NCI-H524 (cell line): ENCODE data around the gene TMEM131L.

Source experiments
- DNase-seq, 2 experiments: peaks; one replicate each; lab custom pipeline; 2025; lab: John Stamatoyannopoulos, UW

Gene TMEM131L

GRCh38 chr4:153479101-153479500 is 12.9 kb downstream of the TMEM131L start:
- DNase-seq, result no peak

DNA sequence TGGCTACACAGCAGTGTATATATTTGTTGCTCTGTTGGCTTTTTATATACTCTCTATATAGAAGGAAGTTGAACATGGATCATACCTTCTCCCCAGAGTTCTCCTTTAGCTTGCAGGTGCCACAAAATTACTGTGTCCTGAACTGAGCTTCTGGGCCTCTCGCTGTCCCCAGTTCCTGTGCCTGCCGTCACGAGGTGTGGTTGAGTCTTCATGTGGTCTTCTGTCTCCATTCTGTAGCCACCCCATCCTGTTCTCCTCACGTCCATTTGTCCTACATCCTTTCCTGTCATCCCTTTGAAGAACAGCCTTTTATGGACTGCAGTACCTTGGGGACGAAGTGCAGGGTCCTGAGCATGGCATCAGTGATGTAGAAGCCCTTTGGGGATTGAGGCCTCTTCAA is 14.5 kb downstream of the TMEM131L start:
- DNase-seq, result no peak

DNA sequence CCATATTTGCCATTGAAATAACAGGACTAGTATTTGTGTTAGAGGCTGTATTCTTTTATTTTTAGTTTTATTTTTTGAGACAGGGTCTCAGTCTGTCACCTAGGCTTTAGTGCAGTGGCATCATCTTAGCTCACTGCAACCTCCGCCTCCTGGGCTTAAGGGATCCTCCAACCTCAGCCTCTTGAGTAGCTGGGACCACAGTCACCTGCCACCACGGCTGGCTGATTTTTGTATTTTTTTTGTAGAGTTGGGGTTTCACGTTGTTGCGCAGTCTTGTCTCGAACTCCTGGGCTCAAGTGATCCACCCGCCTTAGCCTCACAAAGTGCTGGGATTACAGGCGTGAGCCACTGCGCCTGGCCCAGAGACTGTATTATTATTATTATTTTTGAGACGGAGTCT is 15.3 kb downstream of the TMEM131L start:
- DNase-seq, result no peak

DNA sequence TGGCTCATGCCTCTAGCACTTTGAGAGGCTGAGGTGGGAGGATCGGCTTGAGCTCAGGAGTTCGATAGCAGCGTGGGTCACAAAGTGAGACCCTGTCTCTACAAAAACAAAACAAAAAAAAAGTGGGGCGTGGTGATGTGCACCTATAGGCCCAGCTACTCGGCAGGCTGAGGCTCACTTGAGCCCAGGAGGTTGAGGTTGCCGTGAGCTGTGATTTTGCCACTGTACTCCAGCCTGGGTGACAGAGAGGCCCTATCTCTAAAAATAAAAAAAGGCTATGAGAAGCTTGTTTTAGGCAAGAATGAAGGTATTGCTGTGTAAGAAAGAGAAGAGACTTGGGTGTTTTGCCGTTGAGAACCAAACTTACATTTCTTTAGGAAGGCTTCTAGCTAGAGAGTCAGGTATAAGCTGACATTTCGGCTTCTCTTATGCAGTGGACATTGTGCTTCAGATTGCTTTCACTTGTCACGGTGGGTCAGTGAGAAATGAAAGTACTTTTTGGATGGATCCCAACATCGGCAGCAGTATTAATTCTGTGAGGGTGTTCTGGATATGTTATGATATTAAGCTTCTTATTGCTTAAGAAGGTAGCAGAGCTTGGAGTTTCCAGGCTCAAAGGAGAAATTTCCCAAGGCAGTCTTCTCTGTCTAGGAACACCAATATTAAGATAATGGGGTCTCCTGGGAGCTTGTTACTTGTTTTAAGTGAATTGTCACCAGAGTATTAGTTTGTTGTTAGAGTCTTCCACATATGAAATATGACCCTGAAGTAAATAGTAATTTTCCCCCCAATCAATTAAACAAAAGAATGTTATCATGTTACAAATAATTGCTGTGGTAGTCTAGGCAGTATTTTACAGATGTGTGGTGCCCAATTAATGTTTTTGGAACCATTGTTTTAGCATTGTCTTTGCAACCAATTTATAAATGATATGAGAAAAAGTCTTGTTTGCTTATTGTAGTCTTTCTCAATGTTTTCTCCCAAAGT is 17.6 kb downstream of the TMEM131L start:
- DNase-seq, result peak in 1 of 2 experiments; percentile 0

GRCh38 chr4:153485359-153485758 is 19.2 kb downstream of the TMEM131L start:
- DNase-seq, result no peak

- peak; percentile 17 to 50 for DNase-seq
These were observed 19.7 kb downstream of the TMEM131L start for GRCh38 chr4:153485860-153486259.

DNA sequence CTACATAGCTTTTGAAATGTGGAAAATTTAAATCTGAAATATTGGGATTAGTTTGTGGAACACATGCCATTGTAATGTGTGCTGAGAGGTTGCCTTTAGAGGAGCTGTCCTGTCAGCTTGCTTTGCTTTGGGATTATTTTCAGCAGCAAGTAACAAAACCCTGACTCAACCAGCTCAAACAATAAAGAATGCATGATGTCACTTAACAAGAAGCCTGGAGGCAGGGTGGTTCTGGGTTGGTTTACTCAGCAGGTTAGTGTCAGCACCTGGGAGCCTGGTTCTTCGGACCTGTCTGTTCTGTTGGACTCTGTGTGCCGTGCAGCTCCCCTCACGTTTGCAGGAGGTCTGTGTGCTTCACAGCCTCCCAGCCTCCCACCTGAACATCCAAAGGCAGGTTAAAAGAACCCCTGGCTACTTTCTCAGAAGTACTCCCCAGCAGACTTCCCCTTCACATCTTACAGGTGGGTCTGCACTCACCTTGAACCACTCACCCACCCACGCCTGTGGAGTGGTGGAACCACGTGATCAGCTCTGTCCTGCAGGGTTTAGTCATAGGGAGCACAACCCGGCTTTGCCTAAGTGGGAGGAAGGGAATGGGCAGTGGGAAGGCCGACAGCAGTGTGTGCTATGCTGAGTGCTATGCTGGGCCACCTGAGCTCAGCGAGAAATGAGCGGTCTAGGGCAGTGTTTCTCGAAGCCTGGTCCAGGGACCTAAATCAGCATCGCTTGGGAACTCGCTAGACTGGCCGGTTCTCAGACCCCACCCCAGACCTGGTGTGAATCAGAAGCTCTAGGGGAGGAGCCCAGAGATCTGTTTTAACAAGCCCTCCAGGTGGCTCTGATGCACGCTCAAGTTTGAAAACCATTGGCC is 20.4 kb downstream of the TMEM131L start:
- no peak for DNase-seq

GRCh38 chr4:153488006-153488891 is 22.1 kb downstream of the TMEM131L start:
- no peak for DNase-seq

GRCh38 chr4:153489856-153490558 is 23.8 kb downstream of the TMEM131L start:
- DNase-seq, result peak; percentile 52 to 70

DNA sequence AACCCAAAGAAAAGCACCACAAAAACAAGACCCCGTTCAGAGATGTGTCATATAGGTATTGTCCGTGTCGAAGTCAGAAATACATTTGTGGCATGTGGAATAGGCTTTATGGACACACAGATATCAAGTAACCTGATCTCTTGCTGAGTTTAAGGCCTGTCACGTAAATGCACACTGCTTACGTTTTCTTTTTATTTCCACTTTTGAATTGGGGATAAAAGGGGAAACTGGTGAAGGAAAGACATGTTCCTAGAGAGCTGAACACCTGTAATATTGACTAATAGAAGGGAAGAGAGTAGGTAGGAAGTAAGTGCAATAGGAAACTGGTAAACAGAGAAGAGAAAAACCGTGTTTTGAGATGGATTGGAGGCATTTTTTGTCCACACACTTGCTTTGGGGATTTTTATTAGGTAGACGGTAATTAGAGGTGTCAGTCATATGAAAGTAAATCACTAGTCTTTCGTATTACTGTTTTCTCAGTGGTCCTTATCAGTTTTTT is 24.9 kb downstream of the TMEM131L start:
- no peak for DNase-seq

DNA sequence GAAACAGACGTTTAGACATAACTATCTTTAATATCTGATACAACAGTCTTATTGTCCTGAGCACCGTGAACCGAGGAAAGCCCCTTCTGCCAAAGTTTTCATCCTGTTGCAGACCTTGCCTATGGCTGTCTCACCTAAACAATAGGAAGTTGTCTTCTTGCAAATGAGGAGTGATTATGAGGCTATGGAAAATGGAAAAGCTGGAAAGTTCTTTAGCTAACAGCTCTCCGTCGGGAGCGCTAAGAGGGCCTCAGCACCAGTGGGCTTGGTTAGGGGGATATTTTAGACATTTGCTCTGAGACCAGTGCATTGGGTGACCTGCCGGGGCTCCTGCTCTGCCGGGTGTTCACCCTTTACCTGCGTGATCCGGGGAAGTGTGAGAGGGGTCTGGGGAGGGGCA is 28.4 kb downstream of the TMEM131L start:
- DNase-seq, result no peak

DNA sequence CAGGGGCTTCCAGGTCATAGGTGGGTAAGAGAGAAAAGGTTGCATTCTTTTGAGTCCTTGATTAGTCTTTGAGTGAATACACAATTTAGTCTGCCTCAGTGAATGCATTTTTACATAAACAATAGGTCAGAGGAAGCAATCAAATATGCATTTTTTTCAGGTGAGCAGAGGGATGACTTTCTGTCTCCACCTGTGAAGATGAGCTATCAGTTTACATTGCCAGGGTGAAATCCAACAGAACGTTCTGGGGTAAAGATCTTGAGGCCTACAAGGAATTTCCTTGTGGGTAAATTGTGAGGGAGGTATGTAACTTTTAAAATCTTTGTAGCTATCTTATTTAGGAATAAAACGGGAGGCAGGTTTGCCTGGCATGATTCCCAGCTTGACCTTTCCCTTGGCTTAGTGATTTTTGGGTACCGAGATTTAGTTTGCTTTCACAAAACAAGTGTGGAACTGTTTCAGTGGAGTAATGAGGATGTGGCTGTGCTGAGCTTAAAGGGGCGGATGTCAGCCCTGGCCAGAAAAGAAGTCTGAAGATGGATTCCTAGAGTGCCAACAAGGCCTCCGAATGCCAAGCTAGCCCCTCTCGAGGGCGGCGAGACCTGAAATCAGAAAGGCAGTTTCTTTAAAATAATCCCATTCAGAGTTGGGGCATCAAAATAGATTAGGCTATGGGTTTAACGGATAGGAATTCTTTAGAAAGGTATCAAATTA is 29.5 kb downstream of the TMEM131L start:
- no peak for DNase-seq

GRCh38 chr4:153497091-153497531 is 31.0 kb downstream of the TMEM131L start:
- no peak for DNase-seq

DNA sequence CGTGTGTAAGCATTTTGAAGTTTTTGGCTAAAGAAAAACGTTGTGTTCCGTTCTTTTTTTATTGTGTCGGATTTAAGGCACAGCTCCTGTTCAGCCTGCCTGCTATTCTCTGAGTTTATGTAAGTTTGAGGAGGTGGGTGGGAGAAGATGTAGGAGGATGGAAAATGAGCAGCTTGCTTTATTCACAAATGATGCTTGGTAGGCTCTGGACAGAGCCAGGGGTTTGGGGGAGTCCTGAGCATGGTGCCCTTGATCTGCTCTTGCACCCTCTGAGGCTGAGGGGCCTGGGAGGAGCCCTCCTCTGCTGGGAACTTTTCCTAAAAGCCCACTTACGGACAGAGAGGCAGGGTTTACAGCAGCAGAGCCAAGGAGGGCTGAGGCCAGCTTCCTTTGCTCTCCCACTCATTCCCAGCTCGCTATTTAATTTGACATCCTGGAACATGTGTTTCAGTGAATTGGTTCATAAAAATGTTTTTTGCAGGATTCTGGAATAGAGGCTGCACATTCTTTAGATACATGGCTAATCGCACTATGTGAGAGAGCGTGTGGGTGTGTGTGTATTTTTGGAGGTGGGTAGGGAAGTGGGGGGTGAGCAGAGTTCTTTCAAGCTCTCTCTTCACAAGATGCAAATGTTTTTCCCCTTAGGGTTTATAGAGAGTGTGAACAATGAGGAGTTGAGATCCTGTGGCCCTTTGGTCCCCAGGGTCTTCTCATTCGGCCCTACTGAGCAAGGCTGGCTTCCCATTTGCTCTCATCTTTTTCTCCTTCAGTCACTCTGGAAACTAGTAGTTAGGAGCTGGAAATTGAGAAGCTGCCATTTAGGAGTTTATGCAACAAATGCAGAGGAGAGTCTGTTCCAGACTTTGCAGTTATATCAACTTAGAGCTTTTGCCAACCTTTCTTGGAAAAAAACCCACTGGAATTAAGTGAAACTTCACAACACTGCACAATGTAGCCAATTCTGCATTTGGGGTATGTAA is 32.1 kb downstream of the TMEM131L start:
- no peak for DNase-seq

GRCh38 chr4:153499005-153499404 is 32.8 kb downstream of the TMEM131L start:
- no peak for DNase-seq

- no peak for DNase-seq
These were observed 35.4 kb downstream of the TMEM131L start for GRCh38 chr4:153501578-153501977.

- DNase-seq, result no peak
These were observed 36.4 kb downstream of the TMEM131L start for GRCh38 chr4:153502584-153502983.

DNA sequence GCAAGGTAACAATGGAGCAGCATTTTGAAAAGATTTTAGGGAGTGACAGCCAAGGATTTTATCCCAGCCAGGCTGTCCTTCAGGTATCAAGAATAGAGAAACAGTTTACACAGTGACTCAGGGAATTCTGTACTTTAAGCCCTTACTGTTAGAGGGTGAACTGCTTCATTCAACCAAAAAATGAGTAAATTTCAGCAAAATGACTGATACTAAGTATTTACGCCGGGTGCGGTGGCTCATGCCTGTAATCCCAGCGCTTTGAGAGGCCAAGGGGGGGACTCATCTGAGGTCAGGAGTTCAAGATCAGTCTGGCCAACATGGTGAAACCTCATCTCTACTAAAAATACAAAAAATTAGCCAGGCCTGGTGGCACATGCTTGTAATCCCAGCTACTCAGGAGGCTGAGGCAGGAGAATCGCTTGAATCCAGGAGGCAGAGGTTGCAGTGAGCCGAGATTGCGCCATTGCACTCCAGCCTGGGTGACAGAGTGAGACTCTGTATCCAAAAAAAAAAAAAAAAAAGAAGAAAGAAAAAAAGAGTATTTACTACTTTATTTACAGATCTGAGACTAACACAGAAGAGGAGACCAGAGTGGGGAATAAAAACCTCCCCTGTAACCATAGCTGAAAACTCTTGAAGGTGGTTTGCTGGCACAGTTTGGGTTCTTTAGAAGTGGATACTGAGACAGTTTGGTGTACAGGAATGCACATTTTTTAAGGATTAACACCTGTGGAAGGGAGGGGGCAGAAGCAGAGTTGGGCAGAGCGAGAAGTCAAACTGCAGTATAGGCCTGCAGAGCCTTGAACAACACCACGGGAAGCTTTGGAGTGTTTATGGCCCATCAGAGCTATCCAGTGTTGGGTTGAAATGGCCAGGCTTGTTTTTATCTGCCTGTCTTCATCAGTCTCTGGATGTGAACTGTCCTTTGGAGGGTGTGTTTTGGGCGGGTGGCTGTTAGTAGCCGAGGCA is 40.5 kb downstream of the TMEM131L start:
- no peak for DNase-seq
